Smooth muscle cell (in vitro differentiated cells): ENCODE data around the gene COG7. TPM values are rescaled to one million over a fixed set of nuclear protein-coding genes. Genes with fewer than 3 reads are reported as not detected.

Experiments
- DNase-seq: peaks from one replicate; lab custom pipeline; 2025; ENCODE audit not compliant: unreplicated experiment; lab: John Stamatoyannopoulos, UW
- H2AFZ ChIP-seq: fragments of 200-600 bp; sonication (generic); 2 replicates; pipeline ENCODE4 v1.6.0; 2016; ENCODE audit warnings: antibody characterized with exemption, low read depth, mild to moderate bottlenecking
- H3F3A ChIP-seq: fragments of 200-600 bp; sonication (generic); 2 replicates; pipeline ENCODE4 v1.6.0; 2017; ENCODE audit warnings: antibody characterized with exemption, low read depth
- H3K27ac ChIP-seq: fragments of 200-600 bp; sonication (generic); 2 replicates; pipeline ENCODE4 v1.5.1; 2016; ENCODE audit warnings: low read depth, mild to moderate bottlenecking
- H3K27me3 ChIP-seq: fragments of 200-600 bp; sonication (generic); 2 replicates; pipeline ENCODE4 v1.6.1; 2016; ENCODE audit warnings: low read depth, mild to moderate bottlenecking
- H3K36me3 ChIP-seq: fragments of 200-600 bp; sonication (generic); 2 replicates; pipeline ENCODE4 v1.5.1; 2016; ENCODE audit warnings: low read depth
- H3K4me1 ChIP-seq: fragments of 200-600 bp; sonication (generic); 2 replicates; pipeline ENCODE4 v1.5.1; 2016; ENCODE audit warnings: low read depth
- H3K4me2 ChIP-seq: fragments of 200-600 bp; sonication (generic); 2 replicates; pipeline ENCODE4 v1.6.0; 2016; ENCODE audit warnings: mild to moderate bottlenecking
- H3K4me3 ChIP-seq: fragments of 200-600 bp; sonication (generic); 2 replicates; pipeline ENCODE4 v1.5.1; 2016; ENCODE audit warnings: mild to moderate bottlenecking
- H3K79me2 ChIP-seq: fragments of 200-600 bp; sonication (generic); 2 replicates; pipeline ENCODE4 v1.6.0; 2016; ENCODE audit warnings: low read depth, mild to moderate bottlenecking
- H3K9ac ChIP-seq: fragments of 200-600 bp; sonication (generic); 2 replicates; pipeline ENCODE4 v1.6.0; 2016; ENCODE audit warnings: low read depth
- H3K9me3 ChIP-seq: fragments of 200-600 bp; sonication (generic); replicated peaks from 2 replicates; pipeline ENCODE4 v1.5.1; 2016; ENCODE audit warnings: low read depth
- H4K20me1 ChIP-seq: fragments of 200-600 bp; sonication (generic); 2 replicates; pipeline ENCODE4 v1.6.0; 2016; ENCODE audit warnings: low read depth
- CTCF ChIP-seq: fragments of 200-600 bp; sonication (generic); IDR thresholded peaks from 2 replicates; pipeline ENCODE4 v1.5.1; 2017; ENCODE audit warnings: borderline replicate concordance, mild to moderate bottlenecking, antibody characterized with exemption; ENCODE audit not compliant: insufficient read depth, poor library complexity, severe bottlenecking
- WGBS: methylation state at CpG from one replicate; pipeline ENCODE4 v1.1.7; 2016; ENCODE audit warnings: low lambda C conversion rate; 5-methylcytosine and 5-hydroxymethylcytosine counted together
- polyA plus RNA-seq: library from polyadenylated mRNA; unstranded; fragments of >200 nt; fragmentation: Nextera tagmentation; extraction: Ambion mirVana; gene quantifications from 2 replicates; pipeline ENCODE4 v1.2.1, GENCODE V29; 2016
- total RNA-seq: library from RNA; depleted of rRNA; stranded (reverse); fragments of >200 nt; gene quantifications from 2 replicates; pipeline ENCODE4 v1.2.3, GENCODE V29; 2014

COG7 gene
- total and polyA plus RNA-seq, 2 experiments from 2014 or later = 17.2 to 17.6 TPM

GRCh38 chr16:23351360-23351759 lies 101.6 kb downstream of the COG7 start:
- no peaks in the 10 kb centered on the region for H3F3A ChIP-seq
- no peaks in the 10 kb centered on the region for H4K20me1 ChIP-seq
- WGBS = 95% methylated on average over 5 of the region's 5 CpGs
- H2AFZ ChIP-seq = no peak overlapping the region
- H3K4me2 ChIP-seq = no peak overlapping the region
- no peak overlapping the region for H3K4me3 ChIP-seq
- H3K9ac ChIP-seq = no peak overlapping the region
- no peaks in the 10 kb centered on the region for H3K27me3 ChIP-seq
- DNase-seq = no peak
- no peaks in the 10 kb centered on the region for H3K4me1 ChIP-seq
- H3K9me3 ChIP-seq = no peaks in the 10 kb centered on the region
- H3K79me2 ChIP-seq = no peaks in the 10 kb centered on the region
- TF ChIP-seq CTCF = no peak
- H3K36me3 ChIP-seq = no peaks in the 10 kb centered on the region
- H3K27ac ChIP-seq = no peak overlapping the region

GRCh38 chr16:23348579-23349469 lies 104.2 kb downstream of the COG7 start:
- no peak for DNase-seq
- Histone ChIP-seq H3K9me3 (no peaks in the 10 kb centered on the region), H3K9ac (no peak overlapping the region), H3K79me2 (no peaks in the 10 kb centered on the region), H3K4me2 (no peak overlapping the region), H4K20me1 (no peaks in the 10 kb centered on the region), H3K4me1 (no peaks in the 10 kb centered on the region), H3K4me3 (no peak overlapping the region), H2AFZ (no peak overlapping the region), H3K36me3 (no peaks in the 10 kb centered on the region), H3K27ac (no peak overlapping the region), H3K27me3 (no peaks in the 10 kb centered on the region), H3F3A (no peaks in the 10 kb centered on the region)
- no peak for TF ChIP-seq CTCF
- 66% methylated on average over 18 of the region's 18 CpGs for WGBS

GRCh38 chr16:23345237-23345636 lies 107.8 kb downstream of the COG7 start:
- Histone ChIP-seq H3K4me2 (no peak overlapping the region), H3K9me3 (no peaks in the 10 kb centered on the region), H4K20me1 (no peaks in the 10 kb centered on the region), H3K9ac (no peak overlapping the region), H3K4me1 (no peaks in the 10 kb centered on the region), H3K27ac (no peak overlapping the region), H3K79me2 (no peaks in the 10 kb centered on the region), H3K36me3 (no peaks in the 10 kb centered on the region), H2AFZ (no peak overlapping the region), H3K27me3 (no peaks in the 10 kb centered on the region), H3F3A (no peaks in the 10 kb centered on the region), H3K4me3 (no peak overlapping the region)
- no peak for DNase-seq
- no peak for TF ChIP-seq CTCF
- 86% methylated on average over 5 of the region's 5 CpGs for WGBS
